GM12878 (cell line): Measurements from ENCODE around the gene PIK3R4. TPM values are rescaled to one million over a fixed set of nuclear protein-coding genes. Genes with fewer than 3 reads are reported as not detected.

ENCODE experiments used
- ATAC-seq: fragments of 200-7000 bp; cut with Tn5 transposase; 3 replicates; pipeline ENCODE4 v1.9.1; 2020; ENCODE audit warnings: mild to moderate bottlenecking, moderate library complexity
- BruUV-seq: library from RNA; stranded (reverse); fragments of 400-500 nt; replicated peaks from 2 replicates; lab custom pipeline; 2021; lab: Mats Ljungman, UMichigan
- CTCF ChIA-PET: fragments of 300-600 bp; sonication (Branson Sonifier 250); formaldehyde crosslinking; extraction: SDS; loops from one replicate; lab custom pipeline; 2021; ENCODE audit warnings: inconsistent platforms; lab: Yijun Ruan, JAX
- POLR2A ChIA-PET: fragments of 350-600 bp; formaldehyde crosslinking; extraction: SDS; loops from one replicate; lab custom pipeline; 2021; ENCODE audit warnings: inconsistent platforms; lab: Charles Lee
- RAD21 ChIA-PET: fragments of 300-600 bp; sonication (Branson Sonifier 250); formaldehyde crosslinking; loops from one replicate; lab custom pipeline; 2023; ENCODE audit warnings: antibody characterized with exemption; ENCODE audit not compliant: unreplicated experiment; lab: Charles Lee
- SMC1A ChIA-PET: fragments of 300-600 bp; sonication (Branson Sonifier 250); formaldehyde crosslinking; loops from one replicate; lab custom pipeline; 2023; ENCODE audit not compliant: unreplicated experiment, uncharacterized antibody; lab: Charles Lee
- DNase-seq: peaks from one replicate; pipeline ENCODE4 v3.0.0-alpha.2; 2011; ENCODE audit warnings: low read depth, low spot score
- FAIRE-seq: peaks from 3 replicates; lab custom pipeline; 2011; peaks lifted over from hg19 to GRCh38; lab: Jason Lieb, UNC
- H2AFZ ChIP-seq: 2 replicates; pipeline ENCODE4 v1.6.0; 2011; ENCODE audit warnings: low read depth, low read length, control low read depth; ENCODE audit not compliant: control insufficient read depth
- H3K27ac ChIP-seq: 2 replicates; pipeline ENCODE4 v1.5.1; 2011; ENCODE audit warnings: control low read depth; ENCODE audit not compliant: control insufficient read depth, insufficient read depth
- H3K27me3 ChIP-seq, 2 experiments: replicated peaks in 1 of 2; 2 replicates each; pipeline versions ENCODE4 v1.6.0 to v1.6.1; 2011; ENCODE audit warnings: low read length in 1 of 2; ENCODE audit not compliant: control insufficient read depth in 2 of 2, insufficient read depth in 2 of 2
- H3K36me3 ChIP-seq, 2 experiments: 2 replicates each; pipeline ENCODE4 v1.5.1; 2011; ENCODE audit warnings: low read length in 1 of 2; ENCODE audit not compliant: control insufficient read depth in 2 of 2, insufficient read depth in 2 of 2
- H3K4me1 ChIP-seq: 2 replicates; pipeline ENCODE4 v1.6.1; 2011; ENCODE audit warnings: mild to moderate bottlenecking, low read length, moderate library complexity, mixed read lengths; ENCODE audit not compliant: control insufficient read depth, insufficient read depth
- H3K4me2 ChIP-seq: 2 replicates; pipeline ENCODE4 v1.6.0; 2011; ENCODE audit warnings: control low read depth; ENCODE audit not compliant: control insufficient read depth, insufficient read depth
- H3K4me3 ChIP-seq: fragments of 200-600 bp; sonication (generic); 2 replicates; pipeline ENCODE4 v1.5.1; 2016
- H3K79me2 ChIP-seq: 2 replicates; pipeline ENCODE4 v1.6.0; 2011; ENCODE audit warnings: low read length; ENCODE audit not compliant: control insufficient read depth, insufficient read depth
- H3K9ac ChIP-seq: 2 replicates; pipeline ENCODE4 v1.8.0; 2011; ENCODE audit warnings: low read length, control low read depth, mixed read lengths; ENCODE audit not compliant: control insufficient read depth, insufficient read depth
- H3K9me3 ChIP-seq: replicated peaks from 3 replicates; pipeline ENCODE4 v1.5.1; 2011; ENCODE audit warnings: mild to moderate bottlenecking, low read length; ENCODE audit not compliant: control insufficient read depth, insufficient read depth
- H4K20me1 ChIP-seq: 2 replicates; pipeline ENCODE4 v1.6.0; 2011; ENCODE audit not compliant: control insufficient read depth, insufficient read depth
- E2F4 ChIP-seq: IDR thresholded peaks from 2 replicates; pipeline ENCODE4 v1.6.1; 2012; ENCODE audit warnings: low read depth, low read length, improper control_type of control experiment
- ETV6 ChIP-seq, 2 experiments: fragments of 450-650 bp in 1 of 2; IDR thresholded peaks in 1 of 2; conservative IDR thresholded peaks in 1 of 2; 2 replicates each; pipeline ENCODE4 v1.6.1; 2014; ENCODE audit warnings: antibody characterized with exemption in 1 of 2, borderline replicate concordance in 1 of 2, low read depth in 1 of 2, mild to moderate bottlenecking in 1 of 2, moderate library complexity in 1 of 2
- EZH2 ChIP-seq: IDR thresholded peaks from 2 replicates; pipeline ENCODE4 v1.6.1; 2012; ENCODE audit warnings: low read depth, mild to moderate bottlenecking, control low read depth, inconsistent platforms, low read length, borderline replicate concordance; ENCODE audit not compliant: control insufficient read depth
- IRF4 ChIP-seq: IDR thresholded peaks from 2 replicates; pipeline ENCODE4 v1.6.1; 2011; ENCODE audit warnings: low read depth, low read length
- IRF5 ChIP-seq: fragments of 450-650 bp; IDR thresholded peaks from 2 replicates; pipeline ENCODE4 v1.6.1; 2017; ENCODE audit warnings: borderline replicate concordance
- MLLT1 ChIP-seq: fragments of 450-650 bp; IDR thresholded peaks from 2 replicates; pipeline ENCODE4 v1.6.1; 2016; ENCODE audit warnings: mild to moderate bottlenecking
- MTA2 ChIP-seq: fragments of 450-650 bp; IDR thresholded peaks from 2 replicates; pipeline ENCODE4 v1.6.1; 2016; ENCODE audit warnings: low read depth, mild to moderate bottlenecking, moderate library complexity
- NFIC ChIP-seq: IDR thresholded peaks from 2 replicates; pipeline ENCODE4 v1.6.1; 2012; ENCODE audit warnings: low read depth, mild to moderate bottlenecking, inconsistent platforms, low read length, moderate library complexity
- PML ChIP-seq: IDR thresholded peaks from 2 replicates; pipeline ENCODE4 v1.6.1; 2012; ENCODE audit warnings: low read length, inconsistent platforms
- RAD21 ChIP-seq: IDR thresholded peaks from 2 replicates; pipeline ENCODE4 v1.6.1; 2011; ENCODE audit warnings: mild to moderate bottlenecking, low read depth, low read length, moderate library complexity; ENCODE audit not compliant: insufficient read depth
- RAD51 ChIP-seq: fragments of 450-650 bp; IDR thresholded peaks from 2 replicates; pipeline ENCODE4 v1.6.1; 2016; ENCODE audit warnings: moderate library complexity, mild to moderate bottlenecking, inconsistent platforms
- WGBS: methylation state at CpG from one replicate; pipeline ENCODE4 v1.1.6; 2016; ENCODE audit warnings: low lambda C conversion rate; ENCODE audit not compliant: insufficient replicate concordance, insufficient coverage; ENCODE audit errors: missing lambda C conversion rate; 5-methylcytosine and 5-hydroxymethylcytosine counted together
- in situ Hi-C: fragments of 300-500 bp; cut with MboI; formaldehyde crosslinking; loops from 9 replicates; pipeline ENCODE4 v1.14.3; 2018; ENCODE audit warnings: mixed read lengths
- intact Hi-C: fragments of 100-400 bp; cut with micrococcal nuclease; formaldehyde crosslinking; loops from one replicate; pipeline ENCODE4 v1.14.2; 2022; ENCODE audit not compliant: unreplicated experiment
- polyA plus RNA-seq, 11 experiments: library from polyadenylated mRNA; depleted of rRNA in 4 of 11; unstranded in 6 of 11; stranded (reverse) in 5 of 11; fragments of >200 nt; fragmentation: Nextera tagmentation in 4 of 11; fragmentation: Illumina TruSeq in 1 of 11; extraction: Ambion mirVana in 4 of 11; extraction: Trizol in 1 of 11; gene quantifications; 1 replicate in 1 of 11; 2 replicates in 10 of 11; pipeline versions ENCODE4 v1.2.1 to v1.2.3, GENCODE V29; 2011 to 2016; ENCODE audit warnings: inconsistent platforms in 2 of 11, missing spikeins in 2 of 11, low read depth in 1 of 11
- total RNA-seq, 4 experiments: library from RNA; depleted of rRNA in 3 of 4; stranded (reverse); fragments of >200 nt in 3 of 4; fragmentation: Illumina TruSeq in 1 of 4; extraction: Trizol in 1 of 4; gene quantifications; 2 replicates each; pipeline versions ENCODE4 v1.2.1 to v1.2.3, GENCODE V29; 2013 to 2021
- TF ChIP-seq, protein P1 (sequence below): fragments of 450-650 bp; IDR thresholded peaks from 2 replicates; pipeline ENCODE4 v1.6.1; 2016; ENCODE audit warnings: mild to moderate bottlenecking
- TF ChIP-seq, protein P2 (sequence below): fragments of 450-650 bp; IDR thresholded peaks from 2 replicates; pipeline ENCODE4 v1.6.1; 2018; ENCODE audit warnings: mild to moderate bottlenecking, low read depth, moderate library complexity; ENCODE audit not compliant: partially characterized antibody

PIK3R4 gene
- total and polyA plus RNA-seq, 10 of the 15 experiments (the other 5 are each of a cell fraction or from before 2014, with no cell fraction given): 22.6 to 50.2 (median 31.1) TPM

GRCh38 chr3:130770644-130771043 lies 24.0 kb upstream of the PIK3R4 start:
- in situ Hi-C loops (no loop called here), intact Hi-C loops (no loop called here)
- H3K36me3 ChIP-seq: no peaks in the 10 kb centered on the region
- no peak overlapping the region for H3K4me2 ChIP-seq
- POLR2A ChIA-PET: no interaction called here
- BruUV-seq: no TSS peak
- 44% methylated on average over 2 of the region's 2 CpGs for WGBS
- no peaks in the 10 kb centered on the region for H3K79me2 ChIP-seq
- FAIRE-seq: no peak
- no peaks in the 10 kb centered on the region for H3K4me1 ChIP-seq
- no peak overlapping the region for H3K9ac ChIP-seq
- H3K9me3 ChIP-seq: no peaks in the 10 kb centered on the region
- H4K20me1 ChIP-seq: no peaks in the 10 kb centered on the region
- no peak overlapping the region for H3K4me3 ChIP-seq
- DNase-seq: no peak
- SMC1A ChIA-PET: interaction anchor here (0.7 to 1.1 kb wide), 2 partner anchors 59 to 122 kb away, joined by 3 read pairs; no protein-coding TSS in a partner anchor
- no peak for ATAC-seq
- H3K27ac ChIP-seq: no peak overlapping the region
- CTCF ChIA-PET: interaction anchor here (1.0 kb wide), 1 partner anchor 122 kb away, joined by 3 read pairs; no protein-coding TSS in a partner anchor
- no peaks in the 10 kb centered on the region; a peak in 1 of 4 replicates for H3K27me3 ChIP-seq
- H2AFZ ChIP-seq: no peak overlapping the region
- RAD21 ChIA-PET: no interaction called here
- TF ChIP-seq, protein P1, sequence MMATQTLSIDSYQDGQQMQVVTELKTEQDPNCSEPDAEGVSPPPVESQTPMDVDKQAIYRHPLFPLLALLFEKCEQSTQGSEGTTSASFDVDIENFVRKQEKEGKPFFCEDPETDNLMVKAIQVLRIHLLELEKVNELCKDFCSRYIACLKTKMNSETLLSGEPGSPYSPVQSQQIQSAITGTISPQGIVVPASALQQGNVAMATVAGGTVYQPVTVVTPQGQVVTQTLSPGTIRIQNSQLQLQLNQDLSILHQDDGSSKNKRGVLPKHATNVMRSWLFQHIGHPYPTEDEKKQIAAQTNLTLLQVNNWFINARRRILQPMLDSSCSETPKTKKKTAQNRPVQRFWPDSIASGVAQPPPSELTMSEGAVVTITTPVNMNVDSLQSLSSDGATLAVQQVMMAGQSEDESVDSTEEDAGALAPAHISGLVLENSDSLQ: no peak
- TF ChIP-seq E2F4: no peak
- TF ChIP-seq MLLT1: no peak
- TF ChIP-seq NFIC: no peak
- no peak for TF ChIP-seq IRF4
- no peak for TF ChIP-seq IRF5
- no peak for TF ChIP-seq RAD51
- no peak for TF ChIP-seq ETV6 (conservative IDR thresholded peaks at IDR 0.05 in 1 of 2, IDR thresholded peaks at IDR 0.05 in 1 of 2; ENCODE audit: borderline replicate concordance in 1 of 2, low read depth in 1 of 2)
- TF ChIP-seq EZH2: no peak
- no peak for TF ChIP-seq MTA2
- TF ChIP-seq PML: no peak
- TF ChIP-seq RAD21: no peak
- TF ChIP-seq, protein P2, sequence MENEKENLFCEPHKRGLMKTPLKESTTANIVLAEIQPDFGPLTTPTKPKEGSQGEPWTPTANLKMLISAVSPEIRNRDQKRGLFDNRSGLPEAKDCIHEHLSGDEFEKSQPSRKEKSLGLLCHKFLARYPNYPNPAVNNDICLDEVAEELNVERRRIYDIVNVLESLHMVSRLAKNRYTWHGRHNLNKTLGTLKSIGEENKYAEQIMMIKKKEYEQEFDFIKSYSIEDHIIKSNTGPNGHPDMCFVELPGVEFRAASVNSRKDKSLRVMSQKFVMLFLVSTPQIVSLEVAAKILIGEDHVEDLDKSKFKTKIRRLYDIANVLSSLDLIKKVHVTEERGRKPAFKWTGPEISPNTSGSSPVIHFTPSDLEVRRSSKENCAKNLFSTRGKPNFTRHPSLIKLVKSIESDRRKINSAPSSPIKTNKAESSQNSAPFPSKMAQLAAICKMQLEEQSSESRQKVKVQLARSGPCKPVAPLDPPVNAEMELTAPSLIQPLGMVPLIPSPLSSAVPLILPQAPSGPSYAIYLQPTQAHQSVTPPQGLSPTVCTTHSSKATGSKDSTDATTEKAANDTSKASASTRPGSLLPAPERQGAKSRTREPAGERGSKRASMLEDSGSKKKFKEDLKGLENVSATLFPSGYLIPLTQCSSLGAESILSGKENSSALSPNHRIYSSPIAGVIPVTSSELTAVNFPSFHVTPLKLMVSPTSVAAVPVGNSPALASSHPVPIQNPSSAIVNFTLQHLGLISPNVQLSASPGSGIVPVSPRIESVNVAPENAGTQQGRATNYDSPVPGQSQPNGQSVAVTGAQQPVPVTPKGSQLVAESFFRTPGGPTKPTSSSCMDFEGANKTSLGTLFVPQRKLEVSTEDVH: no peak
